ENCODE measurements around the gene FAM163B. TPM values are rescaled to one million over a fixed set of nuclear protein-coding genes. Genes with fewer than 3 reads are reported as not detected.

The FAM163B gene
- total RNA-seq, 1 experiment from 2014 or later: 2.0 TPM

GRCh38 chr9:133594310-133594709 is 14.9 kb downstream of the FAM163B start:
- Mint-ChIP-seq H3K4me3 (no peak overlapping the region), H3K36me3 (peaks cover 18% of the 10 kb centered on the region), H3K4me1 (no peaks in the 10 kb centered on the region), H3K9me3 (peaks cover 27% of the 10 kb centered on the region), H3K27ac (no peak overlapping the region), H3K27me3 (ENCODE audit: low read depth) (peaks cover 17% of the 10 kb centered on the region)
- ChIA-PET CTCF (interaction anchor here (1.0 to 3.1 kb wide), 6 partner anchors 8 to 134 kb away, joined by 3 to 11 read pairs (median 4); partner anchors contain the start of gene ADAMTSL2), POLR2A (no interaction called here)
- TF ChIP-seq ATF1 (CRISPR knock-in tag; IDR thresholded peaks at IDR 0.05) (no peak), ZNF532 (CRISPR knock-in tag; IDR thresholded peaks at IDR 0.05; ENCODE audit: borderline replicate concordance) (no peak), ZNF138 (CRISPR knock-in tag; conservative IDR thresholded peaks at IDR 0.05) (no peak)
- DNase-seq (ENCODE audit: low spot score) (no peak), ATAC-seq (no peak)

GRCh38 chr9:133593587-133594253 is 15.5 kb downstream of the FAM163B start:
- POLR2A ChIA-PET: no interaction called here

More at GRCh38 chr9:133593587-133594253, 15.5 kb downstream of the FAM163B start:
- Mint-ChIP-seq H3K9me3 (peaks cover 27% of the 10 kb centered on the region), H3K27ac (no peak overlapping the region), H3K36me3 (peaks cover 18% of the 10 kb centered on the region), H3K4me1 (no peaks in the 10 kb centered on the region), H3K4me3 (no peak overlapping the region), H3K27me3 (ENCODE audit: low read depth) (peaks cover 17% of the 10 kb centered on the region)
- DNase-seq (ENCODE audit: low spot score): no peak
- ATAC-seq: no peak
- no peak for TF ChIP-seq ZNF219 (CRISPR knock-in tag; IDR thresholded peaks at IDR 0.05; ENCODE audit: borderline replicate concordance)
- no peak for TF ChIP-seq E2F4 (CRISPR knock-in tag; IDR thresholded peaks at IDR 0.05; ENCODE audit: borderline replicate concordance, low read depth)
- TF ChIP-seq ATF1 (CRISPR knock-in tag; IDR thresholded peaks at IDR 0.05): no peak
- TF ChIP-seq CTCF (IDR thresholded peaks at IDR 0.05): no peak
- no peak for TF ChIP-seq NR1H2 (CRISPR knock-in tag; IDR thresholded peaks at IDR 0.05)
- TF ChIP-seq ZNF263 (CRISPR knock-in tag; IDR thresholded peaks at IDR 0.05; ENCODE audit: low read depth): no peak
- TF ChIP-seq ZSCAN18 (CRISPR knock-in tag; IDR thresholded peaks at IDR 0.05): no peak
- no peak for TF ChIP-seq SOX15 (CRISPR knock-in tag; IDR thresholded peaks at IDR 0.05)
- TF ChIP-seq ARID4B (CRISPR knock-in tag; IDR thresholded peaks at IDR 0.05; ENCODE audit: borderline replicate concordance): no peak
- CTCF ChIA-PET: interaction anchor here (1.0 to 3.1 kb wide), 6 partner anchors 9 to 135 kb away, joined by 3 to 11 read pairs (median 4); partner anchors contain the start of gene ADAMTSL2

Measured in WTC11 (cell line).